NOMO-1 treated with DMSO at 0.1 percent for 48 hours (cell line): ENCODE results near the gene HCRT.
A peak's percentile ranks its signal among the peaks of the same experiment; 100 is the strongest.
"Not testable (repeated sequence)": the region's sequence is repeated elsewhere in the genome, so short reads cannot be mapped to it uniquely, and the experiment has no call there.

Source experiments
- DNase-seq: peaks from one replicate; lab custom pipeline; 2025; ENCODE audit not compliant: unreplicated experiment; lab: John Stamatoyannopoulos, UW

The HCRT gene

DNA sequence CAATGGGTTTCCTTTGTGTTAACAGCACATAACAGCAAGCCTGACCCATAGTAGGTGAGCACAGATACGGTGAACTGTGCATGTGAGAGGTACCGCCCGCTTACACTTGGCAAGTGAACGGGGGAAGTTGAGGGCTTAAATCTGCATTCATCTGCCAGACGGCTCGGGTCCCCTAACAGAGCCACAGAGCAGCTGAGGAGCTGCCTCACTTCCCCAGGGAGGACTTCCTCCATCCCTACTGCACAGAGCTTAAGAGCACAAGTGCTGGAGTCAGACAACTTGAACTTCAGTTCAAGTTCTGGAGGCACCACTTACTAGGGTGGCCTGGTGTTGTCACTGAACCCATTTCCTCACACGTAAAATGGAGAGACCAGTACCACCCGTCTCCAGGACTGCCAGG is 43.9 kb downstream of the HCRT start:
- no peak for DNase-seq

DNA sequence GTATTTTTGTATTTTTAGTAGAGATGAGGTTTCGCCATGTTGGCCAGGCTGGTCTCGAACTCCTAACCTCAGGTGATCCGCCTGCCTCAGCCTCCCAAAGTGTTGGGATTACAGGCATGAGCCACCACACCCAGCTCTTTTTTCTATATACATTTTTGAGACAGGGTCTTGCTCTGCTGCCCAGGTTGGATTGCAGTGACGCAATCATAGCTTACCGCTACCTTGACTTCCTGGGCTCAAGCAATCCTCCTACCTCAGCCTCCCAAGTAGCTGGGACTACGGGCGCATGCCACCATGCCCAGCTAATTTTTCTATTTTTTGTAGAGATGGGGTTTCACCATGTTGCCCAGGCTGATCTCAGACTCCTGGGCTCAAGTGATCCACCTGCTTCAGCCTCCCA is 44.6 kb downstream of the HCRT start:
- DNase-seq: not testable (repeated sequence)

- DNase-seq: no peak
These were observed 46.3 kb downstream of the HCRT start for GRCh38 chr17:42138749-42139492.

DNA sequence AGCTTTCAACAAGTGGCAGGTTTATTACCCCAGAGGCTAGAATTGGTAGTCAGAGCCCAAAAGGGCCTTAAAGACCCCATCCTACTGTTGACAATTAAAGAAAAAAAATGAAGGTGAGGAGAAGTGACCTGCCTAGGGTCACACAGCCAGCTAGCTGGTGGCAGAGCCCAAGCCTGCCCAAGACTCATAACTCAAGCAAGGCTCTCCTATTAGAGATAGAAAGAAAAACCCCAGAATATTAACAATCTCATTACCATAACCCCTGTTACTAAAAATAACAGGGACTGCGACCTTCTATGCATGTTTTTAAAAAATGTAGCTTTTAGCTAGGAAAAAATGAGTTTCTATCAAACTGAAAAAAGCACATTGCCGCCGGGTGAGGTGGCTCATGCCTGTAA is 48.6 kb downstream of the HCRT start:
- DNase-seq: no peak

GRCh38 chr17:42135664-42136653 is 49.3 kb downstream of the HCRT start:
- peak; percentile 71 for DNase-seq

DNA sequence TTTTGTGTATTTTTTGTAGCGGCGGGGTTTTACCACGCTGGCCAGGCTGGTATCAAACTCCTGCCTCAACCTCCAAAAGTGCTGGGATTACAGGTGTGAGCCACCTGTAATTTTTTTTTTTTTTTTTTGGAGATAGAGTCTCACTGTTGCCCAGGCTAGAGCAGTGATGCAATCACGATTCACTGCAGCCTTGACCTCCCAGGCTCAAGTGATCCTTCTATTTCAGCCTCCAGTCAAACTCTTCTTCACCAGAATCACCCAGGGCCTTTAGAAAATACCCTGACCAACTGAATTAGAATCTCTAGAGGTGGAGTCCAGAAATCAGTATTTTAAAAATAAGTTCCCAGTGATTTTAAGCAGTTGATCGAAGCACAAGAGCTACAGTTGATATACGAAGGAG is 50.1 kb downstream of the HCRT start:
- DNase-seq: no peak
